H9 (cell line): ENCODE data around the gene DNAJC24. TPM values are rescaled to one million over a fixed set of nuclear protein-coding genes. Genes with fewer than 3 reads are reported as not detected.

Experiments
- DNase-seq: peaks from one replicate; pipeline ENCODE4 v3.0.0-alpha.2; 2017
- H2AFZ ChIP-seq: one replicate; pipeline ENCODE4 v1.6.1; 2013; ENCODE audit warnings: mild to moderate bottlenecking, low read length, control low read depth, moderate library complexity
- H2AK5ac ChIP-seq: 2 replicates; pipeline ENCODE4 v1.6.1; 2013; ENCODE audit warnings: low read length, control low read depth, mixed read lengths; ENCODE audit not compliant: insufficient read length
- H2BK120ac ChIP-seq: one replicate; pipeline ENCODE4 v1.6.1; 2013; ENCODE audit warnings: low read depth, mild to moderate bottlenecking, low read length, control low read depth, inconsistent platforms; ENCODE audit not compliant: poor library complexity, severe bottlenecking
- H2BK12ac ChIP-seq: 2 replicates; pipeline ENCODE4 v1.6.1; 2013; ENCODE audit warnings: low read length, control low read depth, mixed read lengths, low read depth; ENCODE audit not compliant: insufficient read length
- H2BK15ac ChIP-seq: 2 replicates; pipeline ENCODE4 v1.6.1; 2013; ENCODE audit warnings: low read depth, low read length, control low read depth
- H2BK20ac ChIP-seq: one replicate; pipeline ENCODE4 v1.6.1; 2013; ENCODE audit warnings: low read depth, mild to moderate bottlenecking, low read length, control low read depth, inconsistent platforms; ENCODE audit not compliant: poor library complexity, severe bottlenecking
- H2BK5ac ChIP-seq: 2 replicates; pipeline ENCODE4 v1.6.1; 2013; ENCODE audit warnings: low read length, control low read depth, mixed read lengths; ENCODE audit not compliant: insufficient read length
- H3K14ac ChIP-seq: 2 replicates; pipeline ENCODE4 v1.6.1; 2013; ENCODE audit warnings: low read length, control low read depth; ENCODE audit not compliant: insufficient read depth
- H3K18ac ChIP-seq: 2 replicates; pipeline ENCODE4 v1.6.1; 2013; ENCODE audit warnings: low read depth, mild to moderate bottlenecking, mixed read lengths, low read length, control low read depth; ENCODE audit not compliant: insufficient read length
- H3K23ac ChIP-seq: 2 replicates; pipeline ENCODE4 v1.6.1; 2013; ENCODE audit warnings: low read length, control low read depth, mixed read lengths, low read depth; ENCODE audit not compliant: insufficient read length
- H3K23me2 ChIP-seq: 2 replicates; pipeline ENCODE4 v1.6.1; 2013; ENCODE audit warnings: low read depth, mild to moderate bottlenecking, mixed read lengths, low read length, control low read depth; ENCODE audit not compliant: insufficient read length, poor library complexity, severe bottlenecking
- H3K27ac ChIP-seq: 2 replicates; pipeline ENCODE4 v1.5.1; 2013; ENCODE audit warnings: low read length, control low read depth, mixed read lengths, low read depth; ENCODE audit not compliant: insufficient read length
- H3K27me3 ChIP-seq: 2 replicates; pipeline ENCODE4 v1.6.1; 2013; ENCODE audit warnings: low read length, control low read depth, inconsistent platforms; ENCODE audit not compliant: insufficient read depth
- H3K4ac ChIP-seq: 2 replicates; pipeline ENCODE4 v1.6.1; 2013; ENCODE audit warnings: low read depth, mild to moderate bottlenecking, control low read depth, inconsistent platforms, low read length, moderate library complexity
- H3K4me1 ChIP-seq: 2 replicates; pipeline ENCODE4 v1.6.1; 2013; ENCODE audit warnings: low read length, control low read depth, inconsistent platforms; ENCODE audit not compliant: insufficient read depth
- H3K4me2 ChIP-seq: 2 replicates; pipeline ENCODE4 v1.6.1; 2013; ENCODE audit warnings: low read length, control low read depth, mixed read lengths; ENCODE audit not compliant: insufficient read length, insufficient read depth
- H3K56ac ChIP-seq: 2 replicates; pipeline ENCODE4 v1.6.1; 2013; ENCODE audit warnings: low read depth, mild to moderate bottlenecking, mixed read lengths, low read length, control low read depth; ENCODE audit not compliant: insufficient read length
- H3K79me1 ChIP-seq: 2 replicates; pipeline ENCODE4 v1.6.1; 2013; ENCODE audit warnings: low read depth, mild to moderate bottlenecking, moderate library complexity, low read length, control low read depth, inconsistent platforms; ENCODE audit not compliant: insufficient read depth, poor library complexity, severe bottlenecking
- H3K79me2 ChIP-seq: 2 replicates; pipeline ENCODE4 v1.6.1; 2013; ENCODE audit warnings: low read length, control low read depth, inconsistent platforms; ENCODE audit not compliant: insufficient read depth
- H3K9ac ChIP-seq: 2 replicates; pipeline ENCODE4 v1.6.1; 2013; ENCODE audit warnings: low read length, control low read depth, mixed read lengths; ENCODE audit not compliant: insufficient read length; ENCODE audit errors: extremely low read depth
- H3K9me3 ChIP-seq: one replicate; pipeline ENCODE4 v1.6.1; 2013; ENCODE audit warnings: low read depth, low read length, inconsistent platforms; ENCODE audit not compliant: control insufficient read depth
- H3T11ph ChIP-seq: one replicate; pipeline ENCODE4 v1.6.1; 2013; ENCODE audit warnings: mild to moderate bottlenecking, low read length, control low read depth, inconsistent platforms
- H4K20me1 ChIP-seq: one replicate; pipeline ENCODE4 v1.6.1; 2013; ENCODE audit not compliant: control insufficient read depth, insufficient read length, insufficient read depth
- H4K5ac ChIP-seq: 2 replicates; pipeline ENCODE4 v1.6.1; 2013; ENCODE audit warnings: low read depth, mild to moderate bottlenecking, mixed read lengths, low read length, control low read depth; ENCODE audit not compliant: insufficient read length
- H4K8ac ChIP-seq: replicated peaks from 2 replicates; pipeline ENCODE4 v1.6.1; 2013; ENCODE audit warnings: low read length, control low read depth, mixed read lengths, low read depth; ENCODE audit not compliant: insufficient read length
- H4K91ac ChIP-seq: 2 replicates; pipeline ENCODE4 v1.6.1; 2013; ENCODE audit warnings: low read depth, mild to moderate bottlenecking, moderate library complexity, mixed read lengths, low read length, control low read depth; ENCODE audit not compliant: insufficient read length
- H3K27ac Mint-ChIP-seq, 3 experiments: 2 replicates in 2 of 3; 3 replicates in 1 of 3; pipeline ENCODE4 v1.8.0; 2020 to 2021; ENCODE audit warnings: mixed read lengths in 3 of 3, mild to moderate bottlenecking in 1 of 3, moderate library complexity in 1 of 3
- H3K27me3 Mint-ChIP-seq: 2 replicates; pipeline ENCODE4 v1.8.0; 2021; ENCODE audit warnings: low read depth, mild to moderate bottlenecking, moderate library complexity, mixed read lengths
- H3K36me3 Mint-ChIP-seq, 3 experiments: 2 replicates in 2 of 3; 3 replicates in 1 of 3; pipeline ENCODE4 v1.8.0; 2020 to 2021; ENCODE audit warnings: low read depth in 3 of 3, mixed read lengths in 3 of 3; ENCODE audit not compliant: insufficient read depth in 1 of 3
- H3K4me1 Mint-ChIP-seq, 2 experiments: 2 replicates each; pipeline ENCODE4 v1.8.0; 2020; ENCODE audit warnings: mixed read lengths in 2 of 2
- H3K4me3 Mint-ChIP-seq, 2 experiments: 2 replicates in 1 of 2; 3 replicates in 1 of 2; pipeline ENCODE4 v1.8.0; 2020 to 2021; ENCODE audit warnings: mild to moderate bottlenecking in 2 of 2, mixed read lengths in 2 of 2, moderate library complexity in 1 of 2
- H3K9me3 Mint-ChIP-seq, 2 experiments: 2 replicates in 1 of 2; 3 replicates in 1 of 2; pipeline ENCODE4 v1.8.0; 2020; ENCODE audit warnings: mild to moderate bottlenecking in 2 of 2, mixed read lengths in 2 of 2, moderate library complexity in 1 of 2
- CTCF ChIP-seq: fragments of 200-600 bp; sonication (generic); conservative IDR thresholded peaks from 3 replicates; pipeline ENCODE4 v1.8.0; 2021; ENCODE audit warnings: antibody characterized with exemption, mild to moderate bottlenecking
- total RNA-seq: library from RNA; stranded (reverse); gene quantifications from 2 replicates; pipeline ENCODE4 v1.2.1, GENCODE V29; 2021

The DNAJC24 gene
- total RNA-seq, 1 experiment from 2014 or later, result 16.7 TPM

DNA sequence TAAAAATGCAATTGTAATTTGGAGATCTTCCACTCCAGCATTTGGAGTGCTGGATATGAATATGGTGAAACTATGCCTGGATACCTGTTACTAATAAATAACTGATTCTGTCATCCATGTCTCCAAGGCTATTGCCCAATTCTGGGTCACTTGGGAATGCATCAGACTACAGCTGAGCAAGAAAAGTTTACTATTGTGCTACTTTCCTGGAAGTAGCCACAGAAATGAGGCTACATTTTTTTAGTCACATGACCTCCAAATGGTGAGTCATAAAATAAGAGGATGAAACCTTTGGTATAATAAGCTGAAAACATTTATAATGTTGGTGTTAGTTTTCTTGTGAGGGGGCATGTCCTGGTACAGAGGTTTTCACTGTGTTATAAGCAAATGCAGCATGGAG lies 44.5 kb upstream of the DNAJC24 start:
- no peak for DNase-seq
- no peaks in the 10 kb centered on the region for H4K20me1 ChIP-seq

More for the DNA sequence above, 44.5 kb upstream of the DNAJC24 start:
- Histone ChIP-seq H3K14ac (no peak overlapping the region), H3K27me3 (no peaks in the 10 kb centered on the region), H3K4ac (no peak overlapping the region), H3K79me1 (no peaks in the 10 kb centered on the region), H4K8ac (no peak overlapping the region), H3K27ac (no peak overlapping the region), H2AK5ac (no peak overlapping the region), H3K79me2 (no peaks in the 10 kb centered on the region), H3K23me2 (no peaks in the 10 kb centered on the region), H3T11ph (no peak overlapping the region), H2BK12ac (no peak overlapping the region), H2BK5ac (no peak overlapping the region), H3K23ac (no peak overlapping the region), H3K4me1 (no peaks in the 10 kb centered on the region), H2BK20ac (no peak overlapping the region), H2AFZ (no peak overlapping the region), H4K91ac (no peak overlapping the region), H2BK15ac (no peak overlapping the region), H4K5ac (no peak overlapping the region), H3K4me2 (no peak overlapping the region), H3K18ac (no peak overlapping the region), H2BK120ac (no peak overlapping the region), H3K56ac (no peak overlapping the region), H3K9me3 (no peaks in the 10 kb centered on the region), H3K9ac (no peak overlapping the region)
- H3K36me3 Mint-ChIP-seq, result peaks cover 0 to 13% (median 2%) of the 10 kb centered on the region in 3 experiments; a peak in 4 of 7 replicates
- H3K27ac Mint-ChIP-seq, result no peak overlapping the region
- H3K9me3 Mint-ChIP-seq, result peaks cover 3 to 8% of the 10 kb centered on the region in 2 experiments; a peak in 4 of 5 replicates
- no peak overlapping the region for H3K4me3 Mint-ChIP-seq
- TF ChIP-seq CTCF, result no peak
- H3K4me1 Mint-ChIP-seq, result peaks cover 3 to 4% of the 10 kb centered on the region in 2 experiments; a peak in 2 of 4 replicates
- no peaks in the 10 kb centered on the region for H3K27me3 Mint-ChIP-seq
